Large intestine (tissue), 3 donors: ENCODE measurements around the gene NTF4. TPM values are rescaled to one million over a fixed set of nuclear protein-coding genes. Genes with fewer than 3 reads are reported as not detected.

ENCODE experiments used
- DNase-seq, 2 donors: peaks; one replicate each; pipeline versions ENCODE4 v3.0.0 to v3.0.0-alpha.2; 2013
- H3K27ac ChIP-seq: one replicate; pipeline ENCODE4 v1.5.1; 2013; ENCODE audit warnings: low read length
- H3K27me3 ChIP-seq: 2 replicates; pipeline ENCODE4 v1.6.1; 2013; ENCODE audit warnings: low read length; ENCODE audit not compliant: control insufficient read depth, insufficient read depth
- H3K36me3 ChIP-seq: 2 replicates; pipeline ENCODE4 v1.6.1; 2013; ENCODE audit warnings: low read length; ENCODE audit not compliant: control insufficient read depth, insufficient read depth
- H3K4me1 ChIP-seq: one replicate; pipeline ENCODE4 v1.6.1; 2013; ENCODE audit warnings: low read length; ENCODE audit not compliant: control insufficient read depth, insufficient read depth
- H3K4me3 ChIP-seq: one replicate; pipeline ENCODE4 v1.5.1; 2013; ENCODE audit warnings: low read length
- H3K9me3 ChIP-seq: one replicate; pipeline ENCODE4 v1.6.1; 2013; ENCODE audit warnings: mild to moderate bottlenecking, low read depth, low read length, moderate library complexity; ENCODE audit not compliant: control insufficient read depth
- WGBS: methylation state at CpG from one replicate; pipeline ENCODE4 v1.1.5; 2013; ENCODE audit warnings: low lambda C conversion rate; ENCODE audit not compliant: insufficient coverage; 5-methylcytosine and 5-hydroxymethylcytosine counted together
- polyA plus RNA-seq: library from polyadenylated mRNA; unstranded; fragments of 120-200 nt; gene quantifications from one replicate; pipeline ENCODE4 v1.2.1, GENCODE V29; 2013

The NTF4 gene
- polyA plus RNA-seq, 1 donor = 0.16 TPM

DNA sequence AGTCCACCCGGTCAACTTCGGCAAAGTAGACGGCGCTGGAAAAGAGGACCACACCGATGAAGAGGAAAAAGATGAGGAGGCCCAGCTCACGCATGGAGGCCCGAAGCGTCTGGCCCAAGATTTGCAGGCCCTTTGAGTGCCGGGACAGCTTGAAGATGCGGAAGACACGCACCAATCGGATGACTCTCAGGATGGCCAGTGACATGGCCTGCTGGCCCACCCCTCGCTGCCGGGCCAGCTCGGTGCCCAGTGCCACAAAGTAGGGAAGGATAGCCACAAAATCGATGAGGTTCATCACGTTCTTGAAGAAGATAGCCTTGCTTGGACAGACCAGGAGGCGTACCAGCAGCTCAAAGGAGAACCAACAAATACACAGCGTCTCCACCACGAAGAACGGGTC is 5.8 kb upstream of the NTF4 start:
- Histone ChIP-seq H3K4me3 (no peak overlapping the region), H3K4me1 (no peaks in the 10 kb centered on the region), H3K27ac (no peak overlapping the region), H3K36me3 (no peaks in the 10 kb centered on the region), H3K27me3 (peaks cover 77% of the 10 kb centered on the region), H3K9me3 (peaks cover 14% of the 10 kb centered on the region)
- WGBS = 80% methylated on average over 1 of the region's 21 CpGs
- no peak for DNase-seq

GRCh38 chr19:49069026-49069425 is 4.4 kb upstream of the NTF4 start:
- no peak for DNase-seq
- no CpG with 5 or more reads among the region's 9 CpGs for WGBS
- Histone ChIP-seq H3K36me3 (no peaks in the 10 kb centered on the region), H3K27ac (no peak overlapping the region), H3K9me3 (peaks cover 14% of the 10 kb centered on the region), H3K4me3 (no peak overlapping the region), H3K27me3 (peaks cover 82% of the 10 kb centered on the region), H3K4me1 (no peaks in the 10 kb centered on the region)

DNA sequence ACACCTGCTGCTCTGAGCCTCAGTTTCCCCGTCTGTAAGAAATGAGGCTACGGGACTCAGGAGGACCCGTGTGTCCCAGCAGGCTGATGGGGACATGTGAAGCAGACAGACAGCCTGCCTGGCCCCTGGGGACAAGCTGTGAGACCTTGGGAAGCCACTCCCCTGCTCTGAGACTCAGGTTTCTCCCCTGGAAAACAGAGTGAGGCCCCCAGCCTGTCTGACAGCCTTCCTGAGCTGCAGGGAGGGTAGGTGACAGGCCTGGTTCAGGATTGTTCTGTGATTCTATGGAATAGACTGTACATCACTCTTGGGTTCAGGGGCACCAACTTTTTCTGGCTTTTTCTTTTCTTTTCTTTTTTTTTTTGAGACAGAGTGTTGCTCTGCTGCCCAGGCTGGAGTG is 2.9 kb upstream of the NTF4 start:
- no peak for DNase-seq
- Histone ChIP-seq H3K27me3 (peaks cover 81% of the 10 kb centered on the region), H3K4me1 (no peaks in the 10 kb centered on the region), H3K4me3 (no peak overlapping the region), H3K36me3 (no peaks in the 10 kb centered on the region), H3K9me3 (peaks cover 9% of the 10 kb centered on the region), H3K27ac (no peak overlapping the region)
- no CpG with 5 or more reads among the region's 3 CpGs for WGBS

- Histone ChIP-seq H3K9me3 (peaks cover 13% of the 10 kb centered on the region), H3K36me3 (no peaks in the 10 kb centered on the region), H3K4me3 (no peak overlapping the region), H3K4me1 (no peaks in the 10 kb centered on the region), H3K27me3 (peaks cover 83% of the 10 kb centered on the region), H3K27ac (no peak overlapping the region)
- WGBS = no CpG with 5 or more reads among the region's 13 CpGs
- no peak for DNase-seq
Observed at GRCh38 chr19:49065905-49066512, 1.4 kb upstream of the NTF4 start.

DNA sequence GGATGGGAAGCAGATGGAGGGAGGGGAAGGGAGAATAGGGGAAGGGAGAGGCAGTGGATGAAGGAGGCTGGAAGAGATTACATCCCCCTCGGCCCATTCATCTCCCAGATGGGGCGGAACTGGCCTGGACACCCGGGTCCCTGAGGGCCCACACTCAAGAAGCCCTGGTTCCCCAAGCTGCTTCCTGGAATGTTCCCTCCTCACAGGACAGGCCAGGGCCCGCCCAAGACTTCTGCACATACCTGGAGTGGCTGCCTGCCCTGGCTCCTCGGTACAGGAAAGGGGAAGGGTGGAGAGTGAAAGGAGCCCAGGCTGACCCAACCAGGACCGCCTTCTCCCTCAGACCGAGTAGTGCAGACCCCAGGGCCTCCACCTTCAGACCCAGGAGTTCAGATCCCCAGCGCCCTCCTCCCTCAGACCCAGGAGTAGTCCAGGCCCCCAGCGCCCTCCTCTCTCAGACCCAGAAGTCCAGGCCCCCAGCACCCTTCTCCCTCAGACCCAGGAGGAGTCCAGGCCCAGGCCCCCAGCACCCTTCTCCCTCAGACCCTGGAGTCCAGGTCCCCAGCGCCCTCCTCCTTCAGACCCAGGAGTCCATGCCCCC is 489 bp downstream of the NTF4 start:
- Histone ChIP-seq H3K36me3 (no peaks in the 10 kb centered on the region), H3K4me1 (no peaks in the 10 kb centered on the region), H3K27ac (no peak overlapping the region), H3K4me3 (no peak overlapping the region), H3K9me3 (peaks cover 5% of the 10 kb centered on the region), H3K27me3 (peaks cover 80% of the 10 kb centered on the region)
- DNase-seq = no peak
- WGBS = no CpG with 5 or more reads among the region's 10 CpGs

DNA sequence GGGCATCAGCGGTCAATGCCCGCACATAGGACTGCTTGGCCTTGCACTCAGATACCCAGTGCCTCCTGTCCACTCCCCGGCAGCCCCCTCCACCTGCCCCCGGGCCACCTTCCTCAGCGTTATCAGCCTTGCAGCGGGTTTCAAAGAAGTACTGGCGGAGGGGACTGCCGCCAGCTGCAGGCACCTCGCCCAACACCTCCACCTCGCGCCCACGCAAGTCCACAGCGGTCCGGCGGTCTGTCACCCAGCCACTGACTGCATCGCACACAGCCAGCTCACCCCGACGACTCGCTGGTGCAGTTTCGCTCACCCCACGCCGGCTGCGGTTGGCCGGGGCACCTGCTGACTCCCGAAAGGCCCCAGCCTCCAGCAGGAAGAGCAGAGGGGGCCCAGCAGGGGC is 3.2 kb downstream of the NTF4 start:
- no peaks in the 10 kb centered on the region for H3K36me3 ChIP-seq
- peaks cover 9% of the 10 kb centered on the region for H3K4me1 ChIP-seq
- H3K27ac ChIP-seq = no peak overlapping the region
- no peak overlapping the region for H3K4me3 ChIP-seq
- no CpG with 5 or more reads among the region's 25 CpGs for WGBS
- H3K9me3 ChIP-seq = peaks cover 11% of the 10 kb centered on the region
- peaks cover 90% of the 10 kb centered on the region for H3K27me3 ChIP-seq
- no peak for DNase-seq

- DNase-seq = no peak
- Histone ChIP-seq H3K4me3 (no peak overlapping the region), H3K27ac (no peak overlapping the region), H3K36me3 (no peaks in the 10 kb centered on the region), H3K4me1 (peaks cover 13% of the 10 kb centered on the region), H3K27me3 (peaks cover 90% of the 10 kb centered on the region), H3K9me3 (peaks cover 11% of the 10 kb centered on the region)
- no CpG with 5 or more reads among the region's 2 CpGs for WGBS
Observed at GRCh38 chr19:49061000-49061399, 3.6 kb downstream of the NTF4 start.

DNA sequence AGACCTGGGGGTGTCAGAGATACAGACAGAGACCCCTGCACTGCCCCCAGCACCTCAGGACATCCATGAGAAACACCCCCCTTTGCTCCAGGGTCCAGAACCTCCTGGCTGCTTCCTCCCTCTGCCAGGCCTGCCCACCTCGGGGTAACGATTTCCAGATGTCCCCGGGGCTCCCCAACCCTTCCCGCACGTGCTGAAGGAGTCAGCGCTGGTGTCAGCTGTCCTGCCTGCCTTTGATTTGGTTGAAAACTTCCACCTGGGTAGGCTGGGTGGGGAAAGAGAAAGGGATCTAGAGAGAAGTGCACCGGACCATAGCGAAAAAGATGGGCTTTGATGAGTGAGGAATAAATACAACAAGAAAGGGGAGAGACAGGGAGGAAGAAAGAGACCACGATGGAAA is 5.6 kb downstream of the NTF4 start:
- Histone ChIP-seq H3K9me3 (peaks cover 11% of the 10 kb centered on the region), H3K27me3 (peaks cover 85% of the 10 kb centered on the region), H3K36me3 (no peaks in the 10 kb centered on the region), H3K4me1 (peaks cover 15% of the 10 kb centered on the region), H3K4me3 (no peak overlapping the region), H3K27ac (no peak overlapping the region)
- DNase-seq = no peak
- 58% methylated on average over 3 of the region's 9 CpGs for WGBS

DNA sequence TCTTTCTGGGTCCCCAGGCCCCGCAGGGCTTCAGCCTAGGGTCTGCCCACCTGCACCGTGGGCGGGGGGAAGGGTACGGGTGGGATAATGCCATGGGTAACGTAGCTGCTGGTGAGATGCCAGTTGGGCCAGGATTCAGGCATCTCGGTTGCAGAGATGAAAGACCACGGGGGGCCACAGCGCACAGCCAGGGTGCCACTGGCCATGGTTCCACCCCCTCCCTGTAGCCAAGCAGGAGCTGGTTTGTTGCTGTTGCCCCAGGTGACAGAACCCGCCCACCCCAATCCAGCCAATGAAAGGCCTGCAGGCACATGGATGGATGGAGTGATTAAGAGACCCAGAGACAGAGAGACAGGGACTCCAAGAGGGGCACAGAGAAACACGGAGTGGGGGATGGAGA is 6.1 kb downstream of the NTF4 start:
- Histone ChIP-seq H3K27ac (no peak overlapping the region), H3K27me3 (peaks cover 80% of the 10 kb centered on the region), H3K4me1 (peaks cover 15% of the 10 kb centered on the region), H3K9me3 (peaks cover 11% of the 10 kb centered on the region), H3K36me3 (no peaks in the 10 kb centered on the region), H3K4me3 (no peak overlapping the region)
- DNase-seq = no peak
- WGBS = no CpG with 5 or more reads among the region's 10 CpGs

GRCh38 chr19:49057636-49058234 is 6.9 kb downstream of the NTF4 start, which contains the start of gene CGB7:
Gene CGB7 (minus strand): TSS chr19:49057749. CDS start chr19:49055375, 2,374 bp downstream.
- peaks cover 11% of the 10 kb centered on the region for H3K9me3 ChIP-seq
- H3K27ac ChIP-seq = no peak within 1 kb of the TSS
- peak within 1 kb of the TSS; percentile 35 for H3K4me3 ChIP-seq
- no CpG with 5 or more reads among the region's 38 CpGs for WGBS
- peaks cover 73% of the 10 kb centered on the region for H3K27me3 ChIP-seq
- peaks cover 15% of the 10 kb centered on the region for H3K4me1 ChIP-seq
- H3K36me3 ChIP-seq = no peaks in the 10 kb centered on the region
- peak in 1 of 2 donors; percentile 44 for DNase-seq
